Left forelimb (tissue), 1 donor: ENCODE data around the gene CDK5R2.
"Not testable (repeated sequence)": the region's sequence is repeated elsewhere in the genome, so short reads cannot be mapped to it uniquely, and the experiment has no call there.

Experiments
- DNase-seq: peaks from one replicate; pipeline ENCODE4 v3.0.0-alpha.2; 2018; ENCODE audit warnings: low spot score

The CDK5R2 gene

GRCh38 chr2:218959141-218959731 lies at the start of gene CDK5R2:
TSS of gene CDK5R2 (plus strand) at chr2:218959666. CDS start at chr2:218959821, 155 bp downstream.
- DNase-seq: peak; percentile 87

GRCh38 chr2:218910741-218911140 lies 48.7 kb upstream of the CDK5R2 start:
- no peak for DNase-seq

GRCh38 chr2:218920504-218920903 lies 39.0 kb upstream of the CDK5R2 start:
- no peak for DNase-seq

- DNase-seq: no peak
Observed at GRCh38 chr2:218924757-218925156, 34.7 kb upstream of the CDK5R2 start.

GRCh38 chr2:218925434-218925833 lies 34.0 kb upstream of the CDK5R2 start:
- DNase-seq: no peak

GRCh38 chr2:218927422-218927821 lies 32.0 kb upstream of the CDK5R2 start:
- DNase-seq: no peak

GRCh38 chr2:218927876-218928275 lies 31.6 kb upstream of the CDK5R2 start:
- no peak for DNase-seq

- not testable (repeated sequence) for DNase-seq
Observed at GRCh38 chr2:218930488-218930887, 29.0 kb upstream of the CDK5R2 start.

GRCh38 chr2:218931751-218932150 lies 27.7 kb upstream of the CDK5R2 start:
- not testable (repeated sequence) for DNase-seq

GRCh38 chr2:218944759-218945404 lies 14.6 kb upstream of the CDK5R2 start:
- no peak for DNase-seq

- no peak for DNase-seq
Observed at GRCh38 chr2:218946621-218947020, 12.8 kb upstream of the CDK5R2 start.

- no peak for DNase-seq
Observed at GRCh38 chr2:218952160-218952559, 7.3 kb upstream of the CDK5R2 start.

- DNase-seq: no peak
Observed at GRCh38 chr2:218953366-218953954, 6.0 kb upstream of the CDK5R2 start.

GRCh38 chr2:218954541-218955300 lies 4.7 kb upstream of the CDK5R2 start:
- DNase-seq: no peak

GRCh38 chr2:218956039-218956438 lies 3.4 kb upstream of the CDK5R2 start:
- DNase-seq: no peak

GRCh38 chr2:218957671-218958070 lies 1.8 kb upstream of the CDK5R2 start:
- no peak for DNase-seq

- no peak for DNase-seq
Observed at GRCh38 chr2:218958276-218958675, 1.2 kb upstream of the CDK5R2 start.

GRCh38 chr2:218959761-218960308 lies 369 bp downstream of the CDK5R2 start:
- no peak for DNase-seq

GRCh38 chr2:218960309-218961165 lies 1.1 kb downstream of the CDK5R2 start:
- no peak for DNase-seq

GRCh38 chr2:218961229-218961628 lies 1.8 kb downstream of the CDK5R2 start:
- no peak for DNase-seq
